GM04504 (cell line): ENCODE measurements around the gene TSR3.

Experiments used
- DNase-seq: peaks from one replicate; pipeline ENCODE4 v3.0.0-alpha.2; 2012; ENCODE audit warnings: low read depth

TSR3 gene

GRCh38 chr16:1323296-1324239, 28.1 kb downstream of the TSR3 start:
- DNase-seq, result no peak

GRCh38 chr16:1322407-1322806, 29.3 kb downstream of the TSR3 start:
- no peak for DNase-seq

- DNase-seq, result no peak
Measured at GRCh38 chr16:1320658-1321240, 30.9 kb downstream of the TSR3 start.

- DNase-seq, result no peak
Measured at GRCh38 chr16:1320097-1320496, 31.6 kb downstream of the TSR3 start.

GRCh38 chr16:1319041-1319440, 32.6 kb downstream of the TSR3 start:
- no peak for DNase-seq

GRCh38 chr16:1318268-1318545, 33.5 kb downstream of the TSR3 start:
- DNase-seq, result no peak

- no peak for DNase-seq
Measured at GRCh38 chr16:1317479-1318267, 34.0 kb downstream of the TSR3 start.

GRCh38 chr16:1316033-1316405, 35.7 kb downstream of the TSR3 start:
- DNase-seq, result no peak

GRCh38 chr16:1315081-1316032, 36.3 kb downstream of the TSR3 start:
- DNase-seq, result no peak

GRCh38 chr16:1314399-1315068, 37.1 kb downstream of the TSR3 start:
- DNase-seq, result no peak

- DNase-seq, result no peak
Measured at GRCh38 chr16:1313721-1314369, 37.8 kb downstream of the TSR3 start.

GRCh38 chr16:1312903-1313302, 38.8 kb downstream of the TSR3 start:
- no peak for DNase-seq

- DNase-seq, result no peak
Measured at GRCh38 chr16:1312467-1312816, 39.2 kb downstream of the TSR3 start.

- no peak for DNase-seq
Measured at GRCh38 chr16:1311738-1312466, 39.8 kb downstream of the TSR3 start.

GRCh38 chr16:1311212-1311737, 40.4 kb downstream of the TSR3 start:
- DNase-seq, result no peak

GRCh38 chr16:1310832-1311200, 40.9 kb downstream of the TSR3 start:
- DNase-seq, result no peak

GRCh38 chr16:1309888-1310831, 41.5 kb downstream of the TSR3 start:
- no peak for DNase-seq

GRCh38 chr16:1308977-1309885, 42.4 kb downstream of the TSR3 start, which contains the start of gene UBE2I:
UBE2I (plus strand) TSS chr16:1309636; CDS start chr16:1314031, 4,395 bp downstream.
- DNase-seq, result peak; percentile 97
